HG02798 (cell line): ENCODE data around the gene AGAP3.
"Not testable (repeated sequence)": the region's sequence is repeated elsewhere in the genome, so short reads cannot be mapped to it uniquely, and the experiment has no call there.

Experiments
- ATAC-seq: cut with Tn5 transposase; IDR thresholded peaks from one replicate; pipeline ENCODE4 v1.9.1; 2021; ENCODE audit warnings: mild to moderate bottlenecking; ENCODE audit not compliant: unreplicated experiment, poor library complexity

AGAP3 gene

GRCh38 chr7:151085691-151086620 lies at the start of gene AGAP3:
AGAP3 (plus strand) TSS chr7:151086475; CDS start chr7:151086742, 267 bp downstream.
- peak; percentile 51 for ATAC-seq

GRCh38 chr7:151038951-151039849 lies 47.1 kb upstream of the AGAP3 start:
- peak; percentile 37 for ATAC-seq

GRCh38 chr7:151039850-151040548 lies 46.3 kb upstream of the AGAP3 start:
- no peak for ATAC-seq

GRCh38 chr7:151040616-151041375 lies 45.5 kb upstream of the AGAP3 start:
- no peak for ATAC-seq

GRCh38 chr7:151043449-151043848 lies 42.8 kb upstream of the AGAP3 start:
- ATAC-seq = not testable (repeated sequence)

- ATAC-seq = no peak
Observed at GRCh38 chr7:151043959-151044358, 42.3 kb upstream of the AGAP3 start.

- ATAC-seq = no peak
Observed at GRCh38 chr7:151045262-151045661, 41.0 kb upstream of the AGAP3 start.

GRCh38 chr7:151045967-151046366 lies 40.3 kb upstream of the AGAP3 start:
- ATAC-seq = no peak

GRCh38 chr7:151046603-151047573 lies 39.4 kb upstream of the AGAP3 start:
- ATAC-seq = no peak

- ATAC-seq = no peak
Observed at GRCh38 chr7:151047976-151048815, 38.1 kb upstream of the AGAP3 start, which contains the start of gene ASIC3. ASIC3 (plus strand) TSS chr7:151048531; CDS start chr7:151048886, 355 bp downstream.

- ATAC-seq = no peak
Observed at GRCh38 chr7:151048911-151049463, 37.3 kb upstream of the AGAP3 start.

GRCh38 chr7:151051108-151051507 lies 35.2 kb upstream of the AGAP3 start:
- ATAC-seq = no peak

- no peak for ATAC-seq
Observed at GRCh38 chr7:151053096-151053495, 33.2 kb upstream of the AGAP3 start.

GRCh38 chr7:151053751-151054150 lies 32.5 kb upstream of the AGAP3 start:
- no peak for ATAC-seq

- ATAC-seq = no peak
Observed at GRCh38 chr7:151056283-151056665, 30.0 kb upstream of the AGAP3 start.

GRCh38 chr7:151056666-151057505 lies 29.4 kb upstream of the AGAP3 start:
- ATAC-seq = no peak
